ENCODE measurements around the gene UBB.

Gene UBB

GRCh38 chr17:16427020-16427419 lies 46.1 kb downstream of the UBB start:
- DNase-seq (ENCODE audit: low read depth), result no peak
- no peak overlapping the region for H3K4me3 ChIP-seq (replicated peaks; ENCODE audit: low read depth, low read length)
- TF ChIP-seq CTCF (IDR thresholded peaks at IDR 0.05; ENCODE audit: low read length, missing control alignments), result no peak

- peak; percentile 63 for DNase-seq (ENCODE audit: low read depth)
- H3K4me3 ChIP-seq (replicated peaks; ENCODE audit: low read depth, low read length), result no peak overlapping the region
- TF ChIP-seq CTCF (IDR thresholded peaks at IDR 0.05; ENCODE audit: low read length, missing control alignments), result peak; percentile 73
Measured at GRCh38 chr17:16428098-16428882, 47.4 kb downstream of the UBB start.

GRCh38 chr17:16429083-16429482 lies 48.2 kb downstream of the UBB start:
- TF ChIP-seq CTCF (IDR thresholded peaks at IDR 0.05; ENCODE audit: low read length, missing control alignments), result no peak
- DNase-seq (ENCODE audit: low read depth), result no peak
- no peak overlapping the region for H3K4me3 ChIP-seq (replicated peaks; ENCODE audit: low read depth, low read length)

- TF ChIP-seq CTCF (IDR thresholded peaks at IDR 0.05; ENCODE audit: low read length, missing control alignments), result no peak
- DNase-seq (ENCODE audit: low read depth), result no peak
- no peak overlapping the region for H3K4me3 ChIP-seq (replicated peaks; ENCODE audit: low read depth, low read length)
Measured at GRCh38 chr17:16430650-16431049, 49.8 kb downstream of the UBB start.

- H3K4me3 ChIP-seq (replicated peaks; ENCODE audit: low read depth, low read length), result no peak overlapping the region
- DNase-seq (ENCODE audit: low read depth), result no peak
- TF ChIP-seq CTCF (IDR thresholded peaks at IDR 0.05; ENCODE audit: low read length, missing control alignments), result no peak
Measured at GRCh38 chr17:16432017-16432416, 51.1 kb downstream of the UBB start.
